HUES64 (cell line): Measurements from ENCODE around the gene MOGAT1. TPM values are rescaled to one million over a fixed set of nuclear protein-coding genes. Genes with fewer than 3 reads are reported as not detected.

ENCODE experiments used
- H3K27ac ChIP-seq: 2 replicates; pipeline ENCODE4 v1.7.0; 2013; ENCODE audit warnings: low read depth, low read length, inconsistent platforms
- H3K27me3 ChIP-seq: 2 replicates; pipeline ENCODE4 v1.6.1; 2013; ENCODE audit warnings: mild to moderate bottlenecking, low read length; ENCODE audit not compliant: insufficient read depth
- H3K36me3 ChIP-seq: 2 replicates; pipeline ENCODE4 v1.6.1; 2013; ENCODE audit warnings: mild to moderate bottlenecking, low read length; ENCODE audit not compliant: insufficient read depth
- H3K4me1 ChIP-seq: 2 replicates; pipeline ENCODE4 v1.6.1; 2013; ENCODE audit warnings: mild to moderate bottlenecking, low read length, moderate library complexity; ENCODE audit not compliant: insufficient read depth
- H3K4me3 ChIP-seq: 2 replicates; pipeline ENCODE4 v1.5.1; 2013; ENCODE audit warnings: mild to moderate bottlenecking, low read length, moderate library complexity
- H3K9ac ChIP-seq: 2 replicates; pipeline ENCODE4 v1.6.1; 2013; ENCODE audit warnings: mild to moderate bottlenecking, low read depth, low read length
- H3K9me3 ChIP-seq: 2 replicates; pipeline ENCODE4 v1.6.1; 2013; ENCODE audit warnings: low read depth, low read length; ENCODE audit not compliant: insufficient read depth
- WGBS: fragments of 150-250, 120-280 bp; methylation state at CpG from one replicate; pipeline ENCODE4 v1.1.7; 2013; ENCODE audit warnings: missing lambda C conversion rate; 5-methylcytosine and 5-hydroxymethylcytosine counted together
- polyA plus RNA-seq, 2 experiments: library from polyadenylated mRNA; stranded (reverse); fragments of 50-300 nt; gene quantifications; one replicate each; pipeline ENCODE4 v1.2.3, GENCODE V29; 2013

The MOGAT1 gene, protein sequence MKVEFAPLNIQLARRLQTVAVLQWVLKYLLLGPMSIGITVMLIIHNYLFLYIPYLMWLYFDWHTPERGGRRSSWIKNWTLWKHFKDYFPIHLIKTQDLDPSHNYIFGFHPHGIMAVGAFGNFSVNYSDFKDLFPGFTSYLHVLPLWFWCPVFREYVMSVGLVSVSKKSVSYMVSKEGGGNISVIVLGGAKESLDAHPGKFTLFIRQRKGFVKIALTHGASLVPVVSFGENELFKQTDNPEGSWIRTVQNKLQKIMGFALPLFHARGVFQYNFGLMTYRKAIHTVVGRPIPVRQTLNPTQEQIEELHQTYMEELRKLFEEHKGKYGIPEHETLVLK
- polyA plus RNA-seq (2013, experiment 1 of 2) = not detected
- not detected for polyA plus RNA-seq (2013, experiment 2 of 2)

DNA sequence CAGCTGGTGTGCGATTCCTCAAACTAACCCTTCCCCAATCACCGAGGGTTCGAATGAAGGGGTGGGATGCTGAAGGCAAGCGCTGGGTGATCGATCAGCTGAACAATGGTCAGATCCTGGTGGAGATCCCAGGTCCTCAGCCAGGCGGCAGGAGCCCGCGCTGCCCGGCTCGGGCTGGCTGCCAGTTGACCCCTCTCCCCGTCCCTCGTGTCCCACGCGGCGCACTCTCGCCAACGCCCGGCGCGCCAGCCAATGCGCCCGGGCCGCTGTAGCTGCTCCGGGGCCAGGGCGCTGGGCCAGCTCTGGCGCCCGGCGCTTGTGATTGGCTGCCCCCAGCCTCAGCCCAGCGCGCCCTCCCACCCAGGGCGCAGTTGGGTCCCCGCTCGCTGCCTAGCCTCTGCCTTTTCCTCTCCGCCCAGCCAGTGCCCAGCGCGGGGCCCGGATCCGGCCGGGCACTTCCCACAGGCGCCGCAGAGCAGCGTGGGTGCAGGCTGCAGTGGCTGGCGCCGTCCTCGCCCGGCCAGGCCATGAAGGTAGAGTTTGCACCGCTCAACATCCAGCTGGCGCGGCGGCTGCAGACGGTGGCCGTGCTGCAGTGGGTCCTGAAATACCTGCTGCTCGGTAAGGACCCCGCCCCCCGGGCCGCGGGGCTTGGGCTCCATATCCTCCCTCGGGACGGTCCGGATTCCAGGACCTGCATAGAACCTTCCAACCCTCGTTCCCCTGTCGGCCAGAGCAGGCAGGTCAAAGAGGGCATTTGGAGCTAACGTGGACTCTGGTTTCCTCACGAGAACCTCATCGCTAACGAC is at the start of gene MOGAT1:
TSS of gene MOGAT1 (plus strand) at position 400 of the 809 bp plus-strand sequence. CDS start at position 528, 128 bp downstream.
- H3K9me3 ChIP-seq = no peaks in the 10 kb centered on the region
- 3% methylated on average over 66 of the region's 66 CpGs for WGBS
- peaks cover 50% of the 10 kb centered on the region for H3K27me3 ChIP-seq
- peak within 1 kb of the TSS; percentile 64 for H3K4me3 ChIP-seq
- no peaks in the 10 kb centered on the region for H3K36me3 ChIP-seq
- H3K4me1 ChIP-seq = 0 out of 2 replicates have a peak, but pooled peaks cover 4% of the 10 kb centered on the region
- H3K9ac ChIP-seq = peak within 1 kb of the TSS; percentile 66
- H3K27ac ChIP-seq = no peak within 1 kb of the TSS

DNA sequence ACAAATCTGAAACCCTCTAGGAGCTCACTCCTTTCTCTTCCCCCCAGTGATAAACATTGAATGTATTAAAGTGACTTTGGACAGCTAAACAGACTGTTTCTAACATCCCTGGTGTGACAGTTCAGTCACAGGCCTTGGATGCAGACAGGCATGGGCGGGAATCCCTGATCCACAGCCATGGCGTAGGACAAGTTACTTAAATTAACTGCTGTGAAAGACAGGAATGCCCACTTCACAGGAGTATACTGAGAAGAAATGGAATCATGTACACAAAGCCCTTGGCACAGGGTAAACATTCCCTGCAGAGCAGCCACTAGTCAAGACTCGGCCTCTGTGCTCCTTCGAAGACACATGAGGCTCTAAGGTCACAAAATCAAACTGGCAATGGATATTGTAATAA is 49.6 kb upstream of the MOGAT1 start:
- Histone ChIP-seq H3K27ac (no peak overlapping the region), H3K9ac (no peak overlapping the region), H3K9me3 (no peaks in the 10 kb centered on the region), H3K4me1 (no peaks in the 10 kb centered on the region), H3K36me3 (peaks cover 83% of the 10 kb centered on the region), H3K27me3 (no peaks in the 10 kb centered on the region), H3K4me3 (no peak overlapping the region)
- 97% methylated on average over 4 of the region's 4 CpGs for WGBS

DNA sequence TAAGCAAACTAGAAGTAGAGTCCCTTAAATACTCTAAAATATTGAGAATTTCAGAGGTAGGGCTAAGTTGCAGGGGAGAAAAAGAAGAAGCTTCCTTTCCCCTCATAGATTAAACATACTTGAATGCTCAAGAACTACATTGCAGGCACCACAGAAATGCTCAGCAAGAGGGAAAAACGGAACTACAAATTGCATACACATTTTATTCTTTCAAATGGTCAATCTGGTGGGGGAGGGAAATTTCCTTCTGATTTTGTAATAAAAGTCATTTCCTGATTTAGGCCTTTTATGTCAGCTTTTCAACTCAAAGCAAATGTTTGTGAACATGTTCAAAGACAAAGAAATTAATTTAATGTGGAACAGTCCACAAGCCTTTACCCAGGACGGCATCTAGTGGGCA is 48.5 kb upstream of the MOGAT1 start:
- Histone ChIP-seq H3K27ac (no peak overlapping the region), H3K27me3 (no peaks in the 10 kb centered on the region), H3K4me3 (no peak overlapping the region), H3K36me3 (peaks cover 93% of the 10 kb centered on the region), H3K4me1 (no peaks in the 10 kb centered on the region), H3K9ac (no peak overlapping the region), H3K9me3 (no peaks in the 10 kb centered on the region)
- 100% methylated on average over 1 of the region's 2 CpGs for WGBS

DNA sequence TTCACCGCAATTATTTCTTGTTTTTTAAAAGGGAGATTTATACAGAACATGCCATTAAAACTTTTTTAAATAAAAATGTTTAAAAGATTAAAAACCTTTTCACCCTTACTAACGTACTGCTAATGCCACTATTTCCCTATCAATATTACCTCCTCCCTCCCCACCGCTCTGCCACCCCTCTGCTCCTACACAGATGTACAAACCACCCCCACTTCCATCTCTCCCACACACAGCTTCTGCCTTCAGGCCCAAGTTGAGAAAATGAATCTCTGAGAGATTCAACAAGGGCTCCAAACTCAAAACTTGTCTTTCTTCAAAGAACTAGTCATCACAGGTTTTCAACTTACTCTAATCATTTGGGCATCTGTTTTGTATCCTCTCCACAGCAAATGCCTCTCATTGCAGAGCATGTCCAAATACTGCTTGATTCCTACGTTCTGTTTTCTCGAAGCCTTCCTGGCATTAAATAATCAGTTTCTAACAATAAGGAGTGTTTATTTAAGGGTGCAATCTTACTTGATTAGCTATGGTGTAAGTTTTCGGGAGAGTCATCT is 47.6 kb upstream of the MOGAT1 start:
- H3K4me3 ChIP-seq = no peak overlapping the region
- H3K4me1 ChIP-seq = no peaks in the 10 kb centered on the region
- H3K27ac ChIP-seq = no peak overlapping the region
- peaks cover 94% of the 10 kb centered on the region for H3K36me3 ChIP-seq
- H3K9me3 ChIP-seq = no peaks in the 10 kb centered on the region
- H3K9ac ChIP-seq = no peak overlapping the region
- WGBS = 97% methylated on average over 4 of the region's 6 CpGs
- H3K27me3 ChIP-seq = no peaks in the 10 kb centered on the region

DNA sequence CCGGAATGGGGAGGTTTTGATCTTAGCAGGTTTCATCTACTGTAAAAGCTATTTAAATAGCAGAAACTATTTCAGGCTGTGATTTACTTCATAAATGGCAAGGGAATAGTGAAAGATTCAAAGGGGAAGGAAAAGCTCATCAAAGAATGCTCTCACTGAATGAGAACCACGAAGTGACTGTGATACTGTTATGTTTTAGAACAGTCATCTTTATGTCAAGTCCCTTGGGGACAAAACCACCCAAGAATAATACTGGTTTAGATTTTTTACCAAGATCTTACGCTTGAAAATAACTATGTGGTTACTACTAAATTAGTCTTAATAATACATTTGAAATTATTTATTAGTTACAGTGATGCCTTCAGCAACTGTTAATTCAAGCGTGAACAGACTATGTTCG is 43.7 kb upstream of the MOGAT1 start:
- H3K27me3 ChIP-seq = no peaks in the 10 kb centered on the region
- no peaks in the 10 kb centered on the region for H3K4me1 ChIP-seq
- H3K9ac ChIP-seq = no peak overlapping the region
- H3K9me3 ChIP-seq = no peaks in the 10 kb centered on the region
- 92% methylated on average over 1 of the region's 5 CpGs for WGBS
- peaks cover 95% of the 10 kb centered on the region for H3K36me3 ChIP-seq
- no peak overlapping the region for H3K4me3 ChIP-seq
- no peak overlapping the region for H3K27ac ChIP-seq

DNA sequence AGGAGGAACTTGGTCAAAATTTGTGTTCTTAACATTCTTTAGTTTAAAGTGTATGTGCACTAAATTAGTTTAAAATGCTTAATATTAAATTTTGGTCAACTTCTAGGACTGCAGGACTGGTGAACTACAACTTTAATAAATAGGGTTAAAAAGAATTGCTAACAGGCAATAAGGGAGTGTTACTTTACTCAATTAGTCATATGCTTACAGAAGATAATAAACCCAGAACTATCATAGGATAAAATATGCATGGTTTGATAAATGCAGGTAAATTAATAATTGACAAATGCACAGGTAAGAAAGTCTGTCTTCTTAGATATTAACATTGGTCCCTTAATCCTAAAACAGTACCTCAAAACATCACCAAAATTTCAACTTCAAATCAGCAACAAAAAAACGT is 36.2 kb upstream of the MOGAT1 start:
- Histone ChIP-seq H3K4me1 (no peaks in the 10 kb centered on the region), H3K27ac (no peak overlapping the region), H3K36me3 (peaks cover 93% of the 10 kb centered on the region), H3K9ac (no peak overlapping the region), H3K4me3 (no peak overlapping the region), H3K27me3 (no peaks in the 10 kb centered on the region), H3K9me3 (no peaks in the 10 kb centered on the region)
- 85% methylated on average over 1 of the region's 1 CpG for WGBS

DNA sequence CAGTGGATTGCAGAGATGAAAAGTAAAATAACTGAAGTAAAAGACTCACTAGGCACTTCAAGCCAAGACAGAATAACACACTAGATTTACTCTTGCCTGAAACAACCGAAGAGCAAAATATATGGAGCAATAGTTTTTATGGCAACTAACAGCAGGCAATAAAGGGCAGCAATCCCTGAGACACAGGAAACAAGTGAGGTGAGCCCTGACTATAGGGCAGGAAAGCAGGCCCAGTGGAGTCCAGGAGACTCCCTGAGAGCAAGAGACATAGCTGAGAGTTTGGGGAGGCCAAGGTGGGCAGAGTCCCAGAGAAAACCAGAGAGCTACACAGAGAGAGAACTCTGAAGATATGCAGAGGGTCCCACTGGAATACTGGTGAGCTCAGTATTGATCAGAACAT is 34.4 kb upstream of the MOGAT1 start:
- Histone ChIP-seq H3K27ac (no peak overlapping the region), H3K36me3 (peaks cover 92% of the 10 kb centered on the region)

DNA sequence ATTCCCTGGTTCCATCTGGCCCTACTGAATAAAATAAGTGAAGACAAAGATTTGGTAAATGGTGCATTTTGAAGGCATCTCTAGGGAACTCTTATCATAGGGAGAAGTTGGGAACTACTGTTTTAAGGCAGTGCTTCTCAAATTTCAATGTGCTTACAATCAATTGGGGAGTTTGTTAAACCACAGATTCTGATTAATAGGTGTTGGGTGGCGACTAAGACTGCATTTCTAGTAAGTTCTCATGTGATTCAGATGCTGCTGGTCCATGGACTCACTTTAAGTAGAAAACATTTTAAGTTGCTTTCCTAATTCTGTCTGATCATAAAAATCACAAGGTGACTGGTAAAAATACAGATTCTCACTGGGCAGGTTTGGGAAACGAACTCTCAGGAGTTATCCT is 30.1 kb upstream of the MOGAT1 start:
- H3K9ac ChIP-seq = no peak overlapping the region
- H3K27me3 ChIP-seq = no peaks in the 10 kb centered on the region
- H3K27ac ChIP-seq = no peak overlapping the region
- 94% methylated on average over 2 of the region's 2 CpGs for WGBS
- peaks cover 96% of the 10 kb centered on the region for H3K36me3 ChIP-seq
- no peaks in the 10 kb centered on the region for H3K4me1 ChIP-seq
- H3K4me3 ChIP-seq = no peak overlapping the region
- H3K9me3 ChIP-seq = no peaks in the 10 kb centered on the region

More for the DNA sequence above, 34.4 kb upstream of the MOGAT1 start:
- Histone ChIP-seq H3K4me1 (no peaks in the 10 kb centered on the region), H3K9me3 (no peaks in the 10 kb centered on the region), H3K4me3 (no peak overlapping the region), H3K9ac (no peak overlapping the region), H3K27me3 (no peaks in the 10 kb centered on the region)
- WGBS = 93% methylated on average over 1 of the region's 1 CpG

- no peaks in the 10 kb centered on the region for H3K9me3 ChIP-seq
- WGBS = no CpG with 5 or more reads among the region's 1 CpG
- no peak overlapping the region for H3K4me3 ChIP-seq
- H3K27ac ChIP-seq = no peak overlapping the region
- H3K4me1 ChIP-seq = no peaks in the 10 kb centered on the region
- H3K36me3 ChIP-seq = peaks cover 96% of the 10 kb centered on the region
- no peaks in the 10 kb centered on the region for H3K27me3 ChIP-seq
- H3K9ac ChIP-seq = no peak overlapping the region
Observed at GRCh38 chr2:222643134-222643533, 28.3 kb upstream of the MOGAT1 start.

- 99% methylated on average over 3 of the region's 3 CpGs for WGBS
- no peak overlapping the region for H3K9ac ChIP-seq
- no peak overlapping the region for H3K27ac ChIP-seq
- no peaks in the 10 kb centered on the region for H3K9me3 ChIP-seq
- H3K36me3 ChIP-seq = peaks cover 75% of the 10 kb centered on the region
- H3K4me3 ChIP-seq = no peak overlapping the region
- no peaks in the 10 kb centered on the region for H3K27me3 ChIP-seq
- no peaks in the 10 kb centered on the region for H3K4me1 ChIP-seq
Observed at GRCh38 chr2:222646008-222646407, 25.4 kb upstream of the MOGAT1 start.

- H3K27ac ChIP-seq = no peak overlapping the region
- no peaks in the 10 kb centered on the region for H3K27me3 ChIP-seq
- no peaks in the 10 kb centered on the region for H3K9me3 ChIP-seq
- 93% methylated on average over 3 of the region's 3 CpGs for WGBS
- H3K36me3 ChIP-seq = peaks cover 39% of the 10 kb centered on the region
- no peak overlapping the region for H3K4me3 ChIP-seq
- H3K9ac ChIP-seq = no peak overlapping the region
- H3K4me1 ChIP-seq = no peaks in the 10 kb centered on the region
Observed at GRCh38 chr2:222649801-222650200, 21.7 kb upstream of the MOGAT1 start.
